Measurements from ENCODE around the gene KLHL5.
A peak's percentile ranks its signal among the peaks of the same experiment; 100 is the strongest.

The KLHL5 gene

DNA sequence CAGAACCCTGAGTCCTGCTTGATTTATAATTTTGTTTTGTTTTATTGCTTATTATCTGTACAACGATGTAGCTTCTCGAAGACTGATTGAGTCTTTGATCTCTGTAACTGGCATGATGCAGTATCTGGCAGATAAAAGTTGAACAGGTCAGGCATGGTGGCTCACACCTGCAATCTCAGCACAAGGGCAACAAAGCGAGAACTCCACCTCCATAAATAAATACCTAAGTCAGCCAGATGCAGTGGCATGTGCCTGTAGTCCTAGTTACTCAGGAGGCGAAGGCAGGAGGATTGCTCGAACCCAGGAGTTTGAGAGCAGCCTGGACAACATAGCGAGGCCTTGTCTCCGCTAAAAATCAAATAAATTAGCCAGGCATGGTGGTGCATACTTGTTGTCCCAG is 104.6 kb downstream of the KLHL5 start:
- Histone ChIP-seq H3K27ac (ENCODE audit: low read depth, low read length) (peak overlapping the region; percentile 98), H3K36me3 (ENCODE audit: control insufficient read depth, low read length) (peaks cover 7% of the 10 kb centered on the region), H3K4me1 (ENCODE audit: control insufficient read depth, low read length) (peaks cover 80% of the 10 kb centered on the region), H3F3A (ENCODE audit: control insufficient read depth, insufficient read depth) (peaks cover 36% of the 10 kb centered on the region), H3K4me2 (ENCODE audit: low read length) (peak overlapping the region; percentile 92), H3K4me3 (ENCODE audit: low read length) (peak overlapping the region; percentile 64), H4K20me1 (ENCODE audit: control insufficient read depth, insufficient read depth, low read depth, low read length) (no peaks in the 10 kb centered on the region), H3K79me2 (ENCODE audit: control insufficient read depth, low read length) (no peaks in the 10 kb centered on the region), H3K27me3 (ENCODE audit: control insufficient read depth, low read length) (no peaks in the 10 kb centered on the region), H3K9me2 (replicated peaks; ENCODE audit: control insufficient read depth, low read length) (no peaks in the 10 kb centered on the region), H3K9me3 (ENCODE audit: control insufficient read depth, insufficient read depth, low read length) (peaks cover 4% of the 10 kb centered on the region; the same call in 1 of the 2 replicates)
- no peak for TF ChIP-seq EZH2phosphoT487 (IDR thresholded peaks at IDR 0.05; ENCODE audit: borderline replicate concordance, low read length)
- TF ChIP-seq, protein P1, sequence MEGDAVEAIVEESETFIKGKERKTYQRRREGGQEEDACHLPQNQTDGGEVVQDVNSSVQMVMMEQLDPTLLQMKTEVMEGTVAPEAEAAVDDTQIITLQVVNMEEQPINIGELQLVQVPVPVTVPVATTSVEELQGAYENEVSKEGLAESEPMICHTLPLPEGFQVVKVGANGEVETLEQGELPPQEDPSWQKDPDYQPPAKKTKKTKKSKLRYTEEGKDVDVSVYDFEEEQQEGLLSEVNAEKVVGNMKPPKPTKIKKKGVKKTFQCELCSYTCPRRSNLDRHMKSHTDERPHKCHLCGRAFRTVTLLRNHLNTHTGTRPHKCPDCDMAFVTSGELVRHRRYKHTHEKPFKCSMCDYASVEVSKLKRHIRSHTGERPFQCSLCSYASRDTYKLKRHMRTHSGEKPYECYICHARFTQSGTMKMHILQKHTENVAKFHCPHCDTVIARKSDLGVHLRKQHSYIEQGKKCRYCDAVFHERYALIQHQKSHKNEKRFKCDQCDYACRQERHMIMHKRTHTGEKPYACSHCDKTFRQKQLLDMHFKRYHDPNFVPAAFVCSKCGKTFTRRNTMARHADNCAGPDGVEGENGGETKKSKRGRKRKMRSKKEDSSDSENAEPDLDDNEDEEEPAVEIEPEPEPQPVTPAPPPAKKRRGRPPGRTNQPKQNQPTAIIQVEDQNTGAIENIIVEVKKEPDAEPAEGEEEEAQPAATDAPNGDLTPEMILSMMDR (IDR thresholded peaks at IDR 0.05; ENCODE audit: low read depth, low read length, poor library complexity, severe bottlenecking): no peak

DNA sequence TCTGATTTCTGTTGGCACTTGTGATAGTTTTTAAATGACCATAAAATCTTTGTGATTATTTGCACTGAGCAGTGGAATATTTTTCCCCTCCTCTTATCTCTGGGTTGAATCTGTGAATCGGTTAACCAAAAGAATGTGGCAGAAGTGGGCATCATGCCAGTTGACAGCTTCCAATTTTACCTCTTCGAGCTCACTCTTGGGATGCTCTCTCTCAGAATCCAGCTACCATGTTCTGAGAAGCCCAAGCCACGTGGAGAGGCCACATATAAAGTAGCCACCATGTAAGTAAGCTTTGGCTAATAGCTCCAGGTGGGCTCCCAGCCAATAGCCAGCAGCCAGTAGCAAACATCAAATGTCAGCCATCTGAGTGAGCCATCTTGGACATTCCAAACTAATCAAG is 107.4 kb downstream of the KLHL5 start:
- H3K9me2 ChIP-seq (replicated peaks; ENCODE audit: control insufficient read depth, low read length): no peaks in the 10 kb centered on the region
- no peaks in the 10 kb centered on the region for H3K79me2 ChIP-seq (ENCODE audit: control insufficient read depth, low read length)
- H3K27ac ChIP-seq (ENCODE audit: low read depth, low read length): 0 out of 2 replicates have a peak overlapping the region, but pooled peaks have one; percentile 98
- no peaks in the 10 kb centered on the region for H3K27me3 ChIP-seq (ENCODE audit: control insufficient read depth, low read length)
- TF ChIP-seq, protein P1 (IDR thresholded peaks at IDR 0.05; ENCODE audit: low read depth, low read length, poor library complexity, severe bottlenecking): no peak
- TF ChIP-seq EZH2phosphoT487 (IDR thresholded peaks at IDR 0.05; ENCODE audit: borderline replicate concordance, low read length): no peak
- H3F3A ChIP-seq (ENCODE audit: control insufficient read depth, insufficient read depth): peaks cover 36% of the 10 kb centered on the region
- H3K4me1 ChIP-seq (ENCODE audit: control insufficient read depth, low read length): peaks cover 69% of the 10 kb centered on the region
- no peak overlapping the region for H3K4me2 ChIP-seq (ENCODE audit: low read length)
- peaks cover 4% of the 10 kb centered on the region; the same call in 1 of the 2 replicates for H3K9me3 ChIP-seq (ENCODE audit: control insufficient read depth, insufficient read depth, low read length)
- peaks cover 7% of the 10 kb centered on the region for H3K36me3 ChIP-seq (ENCODE audit: control insufficient read depth, low read length)
- H4K20me1 ChIP-seq (ENCODE audit: control insufficient read depth, insufficient read depth, low read depth, low read length): no peaks in the 10 kb centered on the region
- H3K4me3 ChIP-seq (ENCODE audit: low read length): no peak overlapping the region

DNA sequence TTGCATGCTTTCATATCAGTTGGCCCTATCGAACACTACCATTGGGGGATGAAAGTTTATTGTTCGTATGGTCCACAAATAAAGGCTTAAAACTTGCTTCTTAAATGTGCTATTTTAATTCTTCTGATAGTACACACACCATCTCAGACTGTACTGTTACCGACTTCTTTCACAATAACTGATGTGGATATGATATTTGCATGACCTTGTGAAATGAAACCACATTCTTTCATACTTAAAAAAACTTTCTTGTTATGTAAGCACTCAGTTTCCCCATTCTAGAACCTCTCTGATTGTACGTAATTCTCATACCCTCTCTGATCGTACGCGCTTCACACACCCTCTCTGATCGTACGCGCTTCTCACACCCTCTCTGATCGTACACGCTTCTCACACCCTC is 108.3 kb downstream of the KLHL5 start:
- H3K27ac ChIP-seq (ENCODE audit: low read depth, low read length): no peak overlapping the region
- H3K79me2 ChIP-seq (ENCODE audit: control insufficient read depth, low read length): no peaks in the 10 kb centered on the region
- H3K27me3 ChIP-seq (ENCODE audit: control insufficient read depth, low read length): no peaks in the 10 kb centered on the region
- peaks cover 7% of the 10 kb centered on the region for H3K36me3 ChIP-seq (ENCODE audit: control insufficient read depth, low read length)
- H3K4me3 ChIP-seq (ENCODE audit: low read length): no peak overlapping the region
- H3K4me2 ChIP-seq (ENCODE audit: low read length): no peak overlapping the region
- H3K9me3 ChIP-seq (ENCODE audit: control insufficient read depth, insufficient read depth, low read length): peaks cover 4% of the 10 kb centered on the region; the same call in 1 of the 2 replicates
- TF ChIP-seq, protein P1 (IDR thresholded peaks at IDR 0.05; ENCODE audit: low read depth, low read length, poor library complexity, severe bottlenecking): no peak
- TF ChIP-seq EZH2phosphoT487 (IDR thresholded peaks at IDR 0.05; ENCODE audit: borderline replicate concordance, low read length): no peak
- no peaks in the 10 kb centered on the region for H3K9me2 ChIP-seq (replicated peaks; ENCODE audit: control insufficient read depth, low read length)
- no peaks in the 10 kb centered on the region for H4K20me1 ChIP-seq (ENCODE audit: control insufficient read depth, insufficient read depth, low read depth, low read length)
- peaks cover 60% of the 10 kb centered on the region for H3K4me1 ChIP-seq (ENCODE audit: control insufficient read depth, low read length)
- H3F3A ChIP-seq (ENCODE audit: control insufficient read depth, insufficient read depth): peaks cover 32% of the 10 kb centered on the region
